Gastroesophageal sphincter (tissue), 3 donors: Measurements from ENCODE around the gene DOCK2.

ENCODE experiments used
- CTCF ChIP-seq, 4 experiments: fragments of 200-600 bp in 2 of 4; fragments of 450-650 bp in 2 of 4; sonication (generic) in 1 of 4; IDR thresholded peaks; one replicate each; pipeline ENCODE4 v1.5.1; 2017 to 2019; ENCODE audit warnings: antibody characterized with exemption in 4 of 4, mild to moderate bottlenecking in 2 of 4, moderate library complexity in 2 of 4
- POLR2A ChIP-seq, 2 donors: fragments of 450-650 bp; IDR thresholded peaks; one replicate each; pipeline ENCODE4 v1.6.1; 2017; ENCODE audit warnings: antibody characterized with exemption in 2 of 2, mild to moderate bottlenecking in 2 of 2, moderate library complexity in 1 of 2
- POLR2AphosphoS5 ChIP-seq: sonication (generic); formaldehyde crosslinking; IDR thresholded peaks from one replicate; pipeline ENCODE4 v1.6.1; 2017; ENCODE audit warnings: antibody characterized with exemption

- TF ChIP-seq POLR2A (IDR thresholded peaks at IDR 0.05) = no peak
- no peak for TF ChIP-seq CTCF (IDR thresholded peaks at IDR 0.05)
- no peak for TF ChIP-seq POLR2AphosphoS5
Measured at GRCh38 chr5:169716287-169716686, 79.2 kb downstream of the DOCK2 start.
